OCI-LY7 (cell line): ENCODE results near the gene LAYN. TPM values are rescaled to one million over a fixed set of nuclear protein-coding genes. Genes with fewer than 3 reads are reported as not detected.

ENCODE experiments used
- BruUV-seq: library from RNA; stranded (reverse); fragments of 400-500 nt; replicated peaks from 2 replicates; lab custom pipeline; 2021; lab: Mats Ljungman, UMichigan
- CTCF ChIA-PET: fragments of 300-600 bp; sonication (Branson Sonifier 250); formaldehyde crosslinking; loops from one replicate; lab custom pipeline; 2022; ENCODE audit warnings: antibody characterized with exemption; ENCODE audit not compliant: unreplicated experiment; lab: Charles Lee
- POLR2A ChIA-PET: fragments of 300-600 bp; sonication (Branson Sonifier 250); formaldehyde crosslinking; loops from one replicate; lab custom pipeline; 2022; ENCODE audit warnings: antibody characterized with exemption; lab: Charles Lee
- DNase-seq: peaks from one replicate; pipeline ENCODE4 v3.0.0-alpha.2; 2015; ENCODE audit warnings: low spot score
- H2AFZ ChIP-seq: fragments of 200-600 bp; sonication (generic), shearing (Covaris generic); 2 replicates; pipeline ENCODE4 v1.6.1; 2014; ENCODE audit warnings: mild to moderate bottlenecking, antibody characterized with exemption, low read length, moderate library complexity
- H3K27ac ChIP-seq: fragments of 200-600 bp; sonication (generic); 2 replicates; pipeline ENCODE4 v1.5.1; 2014; ENCODE audit warnings: mixed run types, low read depth, mild to moderate bottlenecking, moderate library complexity, low read length, inconsistent platforms; ENCODE audit not compliant: poor library complexity, severe bottlenecking
- H3K36me3 ChIP-seq: fragments of 200-600 bp; sonication (generic); 2 replicates; pipeline ENCODE4 v1.6.1; 2014; ENCODE audit warnings: mild to moderate bottlenecking, antibody characterized with exemption, low read length, moderate library complexity, mixed read lengths; ENCODE audit not compliant: insufficient read depth
- H3K4me1 ChIP-seq: fragments of 200-600 bp; sonication (generic); 2 replicates; pipeline ENCODE4 v1.5.1; 2014; ENCODE audit warnings: mild to moderate bottlenecking, low read length; ENCODE audit not compliant: insufficient read depth, poor library complexity, severe bottlenecking
- H3K4me2 ChIP-seq: fragments of 200-600 bp; sonication (generic); 2 replicates; pipeline ENCODE4 v1.6.1; 2014; ENCODE audit warnings: mild to moderate bottlenecking, low read length
- H3K4me3 ChIP-seq: fragments of 200-600 bp; sonication (generic); 2 replicates; pipeline ENCODE4 v1.5.1; 2014; ENCODE audit warnings: mild to moderate bottlenecking, low read depth, low read length; ENCODE audit not compliant: poor library complexity, severe bottlenecking
- H3K79me2 ChIP-seq: fragments of 200-600 bp; sonication (generic); 2 replicates; pipeline ENCODE4 v1.6.1; 2016; ENCODE audit warnings: low read depth, mild to moderate bottlenecking, low read length, moderate library complexity, mixed read lengths; ENCODE audit not compliant: insufficient read depth
- H3K9me2 ChIP-seq: fragments of 200-600 bp; sonication (generic); 2 replicates; pipeline ENCODE4 v1.6.1; 2016; ENCODE audit warnings: mild to moderate bottlenecking, low read length, mixed read lengths; ENCODE audit not compliant: insufficient read depth
- H3K9me3 ChIP-seq: fragments of 200-600 bp; sonication (generic); 2 replicates; pipeline ENCODE4 v1.6.1; 2014; ENCODE audit warnings: mild to moderate bottlenecking, mixed run types, low read length, mixed read lengths
- H4K20me1 ChIP-seq: fragments of 200-600 bp; sonication (generic); 2 replicates; pipeline ENCODE4 v1.6.1; 2014; ENCODE audit warnings: mild to moderate bottlenecking, antibody characterized with exemption, low read length, moderate library complexity, mixed read lengths; ENCODE audit not compliant: insufficient read depth
- CTCF ChIP-seq: fragments of 200-600 bp; sonication (generic); conservative IDR thresholded peaks from 2 replicates; pipeline ENCODE4 v1.5.1; 2014; ENCODE audit warnings: mild to moderate bottlenecking, antibody characterized with exemption, low read length, moderate library complexity, mixed read lengths
- EZH2phosphoT487 ChIP-seq: fragments of 200-600 bp; sonication (generic); IDR thresholded peaks from 2 replicates; pipeline ENCODE4 v1.6.1; 2018; ENCODE audit warnings: low read depth, borderline replicate concordance, mild to moderate bottlenecking, mixed run types, antibody characterized with exemption, low read length, moderate library complexity, mixed read lengths
- intact Hi-C: fragments of 100-400 bp; cut with micrococcal nuclease; formaldehyde crosslinking; loops from one replicate; pipeline ENCODE4 v1.10.0; 2022; ENCODE audit not compliant: unreplicated experiment
- total RNA-seq, 2 experiments: library from RNA; depleted of rRNA in 1 of 2; stranded (reverse); fragments of >200 nt in 1 of 2; shearing (Covaris generic) in 1 of 2; gene quantifications; 2 replicates each; pipeline ENCODE4 v1.2.3, GENCODE V29; 2014 to 2022

Gene LAYN
- total RNA-seq, 2 experiments from 2014 or later = not detected

GRCh38 chr11:111537336-111537860, 3.1 kb upstream of the LAYN start:
- H3K4me2 ChIP-seq = no peak overlapping the region
- no peak overlapping the region for H3K27ac ChIP-seq
- no peak for TF ChIP-seq EZH2phosphoT487
- TF ChIP-seq CTCF = no peak
- H3K9me3 ChIP-seq = no peaks in the 10 kb centered on the region
- ChIA-PET POLR2A (no interaction called here), CTCF (no interaction called here)
- BruUV-seq = no TSS peak
- no peak overlapping the region for H2AFZ ChIP-seq
- H3K79me2 ChIP-seq = no peaks in the 10 kb centered on the region
- no peaks in the 10 kb centered on the region for H3K9me2 ChIP-seq
- no peaks in the 10 kb centered on the region for H3K36me3 ChIP-seq
- intact Hi-C loops = no loop called here
- no peak for DNase-seq
- no peak overlapping the region for H3K4me3 ChIP-seq
- no peaks in the 10 kb centered on the region for H4K20me1 ChIP-seq
- H3K4me1 ChIP-seq = no peaks in the 10 kb centered on the region

GRCh38 chr11:111538407-111539114, 2.0 kb upstream of the LAYN start:
- ChIA-PET POLR2A (interaction anchor here (0.6 kb wide), 1 partner anchor 677 kb away, joined by 3 read pairs; no protein-coding TSS in a partner anchor), CTCF (no interaction called here)
- H3K79me2 ChIP-seq = no peaks in the 10 kb centered on the region
- no peak overlapping the region for H3K4me2 ChIP-seq
- H4K20me1 ChIP-seq = no peaks in the 10 kb centered on the region
- BruUV-seq = no TSS peak
- H2AFZ ChIP-seq = no peak overlapping the region
- TF ChIP-seq EZH2phosphoT487 = no peak
- TF ChIP-seq CTCF = no peak
- no peaks in the 10 kb centered on the region for H3K4me1 ChIP-seq
- H3K36me3 ChIP-seq = no peaks in the 10 kb centered on the region
- H3K4me3 ChIP-seq = no peak overlapping the region
- intact Hi-C loops = no loop called here
- H3K9me2 ChIP-seq = no peaks in the 10 kb centered on the region
- no peaks in the 10 kb centered on the region for H3K9me3 ChIP-seq
- no peak overlapping the region for H3K27ac ChIP-seq
- DNase-seq = no peak
